ENCODE data around the gene RNU1-3.
"Not testable (repeated sequence)": the region's sequence is repeated elsewhere in the genome, so short reads cannot be mapped to it uniquely, and the experiment has no call there.

DNA sequence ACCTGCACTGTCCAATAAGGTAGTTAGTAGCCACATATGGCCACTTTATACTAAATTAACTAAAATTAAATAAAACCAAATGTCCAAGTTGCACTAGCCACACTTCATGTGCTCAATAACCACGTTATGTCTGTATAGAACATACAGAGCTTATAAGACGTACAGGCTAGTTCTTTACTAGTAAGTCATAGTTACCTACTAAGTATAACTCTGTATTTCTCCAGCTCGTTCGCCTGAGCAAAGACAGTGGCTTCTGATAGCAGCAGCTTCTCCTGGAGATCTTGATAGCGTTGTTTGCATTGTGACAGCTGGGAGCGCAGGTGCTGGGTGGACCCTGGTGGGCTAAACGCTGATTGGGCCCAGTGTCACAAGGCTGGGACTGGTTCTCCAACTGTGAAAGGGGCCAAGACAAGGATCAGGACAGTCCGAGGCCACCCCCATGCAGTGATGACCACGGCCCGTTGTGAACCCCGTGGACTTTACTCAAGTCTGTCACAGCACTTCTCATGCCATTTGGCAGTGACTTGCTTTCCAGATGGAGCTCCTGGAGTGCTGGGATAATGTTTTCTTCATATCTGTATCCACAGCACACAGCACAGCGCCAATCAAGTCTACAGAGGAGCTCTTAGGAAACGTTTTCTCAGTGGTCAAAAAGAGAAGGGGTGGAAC, 20.5 kb upstream of the RNU1-3 start:
- not testable (repeated sequence) for TF ChIP-seq CTCF (IDR thresholded peaks at IDR 0.05); EZH2 (IDR thresholded peaks at IDR 0.05; ENCODE audit: borderline replicate concordance, insufficient read depth, low read depth, low read length, poor library complexity, severe bottlenecking)
